ENCODE measurements around the gene GCA. TPM values are rescaled to one million over a fixed set of nuclear protein-coding genes. Genes with fewer than 3 reads are reported as not detected.
A peak's percentile ranks its signal among the peaks of the same experiment; 100 is the strongest.

The GCA gene
- total RNA-seq: 64.8 TPM
- long read RNA-seq, transcript GCA-204 (8 exons, 1,992 nt): major isoform, 55 of 76 reads
- long read RNA-seq, partial matches to known transcripts: 3 of 76 reads
- long read RNA-seq, other reads (novel, unspliced or antisense): 15 of 76 reads

GRCh38 chr2:162343824-162344616 is at the start of gene GCA:
TSS of gene GCA (plus strand) at chr2:162344132. CDS start at chr2:162344249, 117 bp downstream.
- peak within 1 kb of the TSS; percentile 87 for H3K27ac ChIP-seq
- peaks cover 4% of the 10 kb centered on the region for H3K36me3 ChIP-seq
- no peaks in the 10 kb centered on the region for H3K27me3 ChIP-seq
- peaks cover 11% of the 10 kb centered on the region for H3K4me1 ChIP-seq
- DNase-seq (peak; percentile 99), ATAC-seq (peak; percentile 99)
- H3K4me3 ChIP-seq: peak within 1 kb of the TSS; percentile 81
- no peaks in the 10 kb centered on the region for H3K9me3 ChIP-seq
- intact Hi-C loops (cut with DNase I): no loop called here
- TF ChIP-seq, protein P1, sequence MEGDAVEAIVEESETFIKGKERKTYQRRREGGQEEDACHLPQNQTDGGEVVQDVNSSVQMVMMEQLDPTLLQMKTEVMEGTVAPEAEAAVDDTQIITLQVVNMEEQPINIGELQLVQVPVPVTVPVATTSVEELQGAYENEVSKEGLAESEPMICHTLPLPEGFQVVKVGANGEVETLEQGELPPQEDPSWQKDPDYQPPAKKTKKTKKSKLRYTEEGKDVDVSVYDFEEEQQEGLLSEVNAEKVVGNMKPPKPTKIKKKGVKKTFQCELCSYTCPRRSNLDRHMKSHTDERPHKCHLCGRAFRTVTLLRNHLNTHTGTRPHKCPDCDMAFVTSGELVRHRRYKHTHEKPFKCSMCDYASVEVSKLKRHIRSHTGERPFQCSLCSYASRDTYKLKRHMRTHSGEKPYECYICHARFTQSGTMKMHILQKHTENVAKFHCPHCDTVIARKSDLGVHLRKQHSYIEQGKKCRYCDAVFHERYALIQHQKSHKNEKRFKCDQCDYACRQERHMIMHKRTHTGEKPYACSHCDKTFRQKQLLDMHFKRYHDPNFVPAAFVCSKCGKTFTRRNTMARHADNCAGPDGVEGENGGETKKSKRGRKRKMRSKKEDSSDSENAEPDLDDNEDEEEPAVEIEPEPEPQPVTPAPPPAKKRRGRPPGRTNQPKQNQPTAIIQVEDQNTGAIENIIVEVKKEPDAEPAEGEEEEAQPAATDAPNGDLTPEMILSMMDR (IDR thresholded peaks at IDR 0.05): no peak

- no peak overlapping the region for H3K4me3 ChIP-seq
Measured at GRCh38 chr2:162295009-162295408, 48.9 kb upstream of the GCA start.

DNA sequence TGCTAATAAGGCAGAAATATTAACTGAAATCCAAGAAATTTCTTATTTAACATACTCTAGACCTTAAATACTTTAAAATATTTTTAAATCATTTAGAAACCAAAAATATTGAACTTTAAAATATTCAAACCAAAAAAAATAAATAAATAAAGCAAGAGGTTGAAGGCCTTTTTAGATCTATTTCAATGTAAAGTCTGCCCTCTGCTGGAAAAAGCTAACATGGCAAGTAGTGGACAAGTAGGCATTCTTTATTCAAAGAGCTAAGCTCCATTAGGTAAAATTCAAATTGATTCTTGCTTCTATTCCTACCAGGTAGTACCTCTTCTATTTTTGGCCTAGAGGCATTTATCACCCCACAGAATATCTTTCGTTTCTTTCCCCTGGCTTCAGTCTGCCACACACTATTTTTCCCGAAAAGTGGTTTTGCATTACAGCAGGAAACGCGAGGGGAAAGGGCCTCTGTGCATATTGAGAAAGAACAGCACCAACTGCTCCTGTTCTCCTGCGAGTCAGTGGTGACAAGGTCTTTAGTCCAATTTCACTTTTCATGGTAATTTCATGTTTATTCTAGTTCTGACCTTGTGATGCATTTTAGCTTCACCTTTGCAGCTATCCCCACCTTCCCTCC is 45.9 kb upstream of the GCA start:
- DNase-seq (no peak), ATAC-seq (peak; percentile 76)

More at GRCh38 chr2:162295009-162295408, 48.9 kb upstream of the GCA start:
- intact Hi-C loops (cut with DNase I): loop anchor here (10.0 kb wide), 1 partner anchor 70 kb away; no protein-coding TSS in a partner anchor
- peaks cover 3% of the 10 kb centered on the region for H3K36me3 ChIP-seq
- ATAC-seq (no peak), DNase-seq (no peak)
- no peaks in the 10 kb centered on the region for H3K9me3 ChIP-seq
- H3K27ac ChIP-seq: no peak overlapping the region
- H3K4me1 ChIP-seq: no peaks in the 10 kb centered on the region
- H3K27me3 ChIP-seq: no peaks in the 10 kb centered on the region
- TF ChIP-seq, protein P1 (IDR thresholded peaks at IDR 0.05): no peak

GRCh38 chr2:162298669-162299335 is 45.1 kb upstream of the GCA start:
- DNase-seq (no peak), ATAC-seq (no peak)
- H3K36me3 ChIP-seq: no peaks in the 10 kb centered on the region
- TF ChIP-seq, protein P1 (IDR thresholded peaks at IDR 0.05): no peak
- intact Hi-C loops (cut with DNase I): loop anchor here (10.0 kb wide), 1 partner anchor 74 kb away; no protein-coding TSS in a partner anchor
- no peaks in the 10 kb centered on the region for H3K27me3 ChIP-seq
- no peaks in the 10 kb centered on the region for H3K4me1 ChIP-seq
- no peak overlapping the region for H3K4me3 ChIP-seq
- no peaks in the 10 kb centered on the region for H3K9me3 ChIP-seq
- H3K27ac ChIP-seq: no peak overlapping the region

More for the DNA sequence above, 45.9 kb upstream of the GCA start:
- no peaks in the 10 kb centered on the region for H3K9me3 ChIP-seq
- no peaks in the 10 kb centered on the region for H3K4me1 ChIP-seq
- no peaks in the 10 kb centered on the region for H3K27me3 ChIP-seq
- H3K4me3 ChIP-seq: no peak overlapping the region
- TF ChIP-seq, protein P1 (IDR thresholded peaks at IDR 0.05): peak; percentile 95
- intact Hi-C loops (cut with DNase I): loop anchor here (10.0 kb wide), 1 partner anchor 73 kb away; no protein-coding TSS in a partner anchor
- H3K36me3 ChIP-seq: peaks cover 2% of the 10 kb centered on the region
- H3K27ac ChIP-seq: no peak overlapping the region

DNA sequence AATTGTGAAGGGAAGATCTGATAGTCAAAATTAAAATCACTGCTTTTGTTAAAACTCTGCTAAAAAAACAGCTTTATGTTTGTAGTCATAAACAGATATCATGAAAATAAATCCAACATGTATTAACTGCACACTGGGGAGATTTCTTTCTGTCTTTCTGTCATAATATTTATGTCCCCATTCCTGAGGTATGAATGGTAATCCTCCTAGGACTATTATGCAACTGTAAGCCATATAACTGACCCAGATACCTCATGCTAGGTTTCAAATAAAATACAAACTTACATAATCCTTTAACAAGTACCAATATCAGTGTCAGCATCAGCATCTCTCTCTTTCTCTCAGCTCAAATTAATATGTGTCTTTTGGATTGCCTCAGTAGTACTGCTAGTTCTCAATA is 43.7 kb upstream of the GCA start:
- TF ChIP-seq, protein P1 (IDR thresholded peaks at IDR 0.05): no peak
- H3K4me3 ChIP-seq: no peak overlapping the region

More for the DNA sequence above, 43.7 kb upstream of the GCA start:
- Histone ChIP-seq H3K4me1 (no peaks in the 10 kb centered on the region), H3K27me3 (no peaks in the 10 kb centered on the region), H3K9me3 (no peaks in the 10 kb centered on the region), H3K36me3 (peaks cover 6% of the 10 kb centered on the region), H3K27ac (no peak overlapping the region)
- DNase-seq (no peak), ATAC-seq (no peak)
- intact Hi-C loops (cut with DNase I): no loop called here
